Ishikawa (cell line): ENCODE measurements around the gene MTERF1.

Experiments
- TCF12 ChIP-seq: IDR thresholded peaks from 2 replicates; pipeline ENCODE4 v1.6.1; 2012; ENCODE audit warnings: low read depth
- TF ChIP-seq, protein P1 (sequence below): IDR thresholded peaks from 2 replicates; pipeline ENCODE4 v1.6.1; 2012
- TF ChIP-seq, protein P2 (sequence below): IDR thresholded peaks from 2 replicates; pipeline ENCODE4 v1.6.1; 2012; ENCODE audit warnings: low read depth, mild to moderate bottlenecking

DNA sequence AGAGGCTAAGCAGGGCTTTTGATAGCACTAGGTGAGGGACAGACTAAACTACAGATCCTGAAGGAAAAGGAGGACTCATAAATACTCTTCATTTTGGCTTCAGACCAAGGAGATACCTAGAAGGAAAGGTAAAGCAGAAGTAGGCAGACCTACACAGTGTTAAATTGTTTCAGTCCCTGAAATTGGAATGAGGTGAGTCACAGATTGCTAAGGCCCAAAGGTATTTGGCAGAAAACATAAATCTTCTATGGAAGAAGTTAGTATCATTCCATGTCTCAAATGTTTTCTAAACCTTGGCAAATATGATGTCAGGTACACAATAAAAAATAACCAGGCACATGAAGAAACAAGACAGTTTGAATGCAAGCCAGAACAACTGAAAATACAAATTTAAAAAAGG is 30.0 kb downstream of the MTERF1 start:
- TF ChIP-seq, protein P1, sequence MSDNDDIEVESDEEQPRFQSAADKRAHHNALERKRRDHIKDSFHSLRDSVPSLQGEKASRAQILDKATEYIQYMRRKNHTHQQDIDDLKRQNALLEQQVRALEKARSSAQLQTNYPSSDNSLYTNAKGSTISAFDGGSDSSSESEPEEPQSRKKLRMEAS, result no peak
- TF ChIP-seq TCF12, result no peak
- TF ChIP-seq, protein P2, sequence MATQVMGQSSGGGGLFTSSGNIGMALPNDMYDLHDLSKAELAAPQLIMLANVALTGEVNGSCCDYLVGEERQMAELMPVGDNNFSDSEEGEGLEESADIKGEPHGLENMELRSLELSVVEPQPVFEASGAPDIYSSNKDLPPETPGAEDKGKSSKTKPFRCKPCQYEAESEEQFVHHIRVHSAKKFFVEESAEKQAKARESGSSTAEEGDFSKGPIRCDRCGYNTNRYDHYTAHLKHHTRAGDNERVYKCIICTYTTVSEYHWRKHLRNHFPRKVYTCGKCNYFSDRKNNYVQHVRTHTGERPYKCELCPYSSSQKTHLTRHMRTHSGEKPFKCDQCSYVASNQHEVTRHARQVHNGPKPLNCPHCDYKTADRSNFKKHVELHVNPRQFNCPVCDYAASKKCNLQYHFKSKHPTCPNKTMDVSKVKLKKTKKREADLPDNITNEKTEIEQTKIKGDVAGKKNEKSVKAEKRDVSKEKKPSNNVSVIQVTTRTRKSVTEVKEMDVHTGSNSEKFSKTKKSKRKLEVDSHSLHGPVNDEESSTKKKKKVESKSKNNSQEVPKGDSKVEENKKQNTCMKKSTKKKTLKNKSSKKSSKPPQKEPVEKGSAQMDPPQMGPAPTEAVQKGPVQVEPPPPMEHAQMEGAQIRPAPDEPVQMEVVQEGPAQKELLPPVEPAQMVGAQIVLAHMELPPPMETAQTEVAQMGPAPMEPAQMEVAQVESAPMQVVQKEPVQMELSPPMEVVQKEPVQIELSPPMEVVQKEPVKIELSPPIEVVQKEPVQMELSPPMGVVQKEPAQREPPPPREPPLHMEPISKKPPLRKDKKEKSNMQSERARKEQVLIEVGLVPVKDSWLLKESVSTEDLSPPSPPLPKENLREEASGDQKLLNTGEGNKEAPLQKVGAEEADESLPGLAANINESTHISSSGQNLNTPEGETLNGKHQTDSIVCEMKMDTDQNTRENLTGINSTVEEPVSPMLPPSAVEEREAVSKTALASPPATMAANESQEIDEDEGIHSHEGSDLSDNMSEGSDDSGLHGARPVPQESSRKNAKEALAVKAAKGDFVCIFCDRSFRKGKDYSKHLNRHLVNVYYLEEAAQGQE, result no peak
